HepG2 (cell line): ENCODE results near the gene TMEM184B. TPM values are rescaled to one million over a fixed set of nuclear protein-coding genes. Genes with fewer than 3 reads are reported as not detected.

ENCODE experiments used
- ADNP ChIP-seq: sonication (generic); formaldehyde crosslinking; IDR thresholded peaks from 2 replicates; pipeline ENCODE4 v1.4.0; 2020; ENCODE audit warnings: missing genetic modification reagents
- CAMTA2 ChIP-seq: sonication (generic); formaldehyde crosslinking; IDR thresholded peaks from 2 replicates; pipeline ENCODE4 v1.4.0; 2020; ENCODE audit warnings: mild to moderate bottlenecking, missing genetic modification reagents, borderline replicate concordance
- CCAR2 ChIP-seq: fragments of 200-400 bp; formaldehyde crosslinking; optimal IDR thresholded peaks from 2 replicates; pipeline ENCODE3; 2018; ENCODE audit warnings: low read depth, mild to moderate bottlenecking, low read length, moderate library complexity
- CEBPG ChIP-seq: IDR thresholded peaks from 2 replicates; pipeline ENCODE4 v1.6.1; 2016
- EP300 ChIP-seq, 3 experiments: sonication (generic) in 1 of 3; formaldehyde crosslinking in 1 of 3; IDR thresholded peaks; 2 replicates each; pipeline versions ENCODE4 v1.5.1 to v1.6.1; 2011 to 2020; ENCODE audit warnings: low read depth in 2 of 3, low read length in 2 of 3, borderline replicate concordance in 1 of 3, improper control_type of control experiment in 1 of 3, mild to moderate bottlenecking in 1 of 3, missing genetic modification reagents in 1 of 3, moderate library complexity in 1 of 3
- KAT7 ChIP-seq: IDR thresholded peaks from 2 replicates; pipeline ENCODE4 v1.6.1; 2018; ENCODE audit warnings: borderline replicate concordance, missing compliant biosample characterization
- KDM6A ChIP-seq: IDR thresholded peaks from 2 replicates; pipeline ENCODE4 v1.6.1; 2016; ENCODE audit warnings: low read depth
- LCORL ChIP-seq, 2 experiments: fragments of 450-650 bp in 1 of 2; sonication (generic) in 1 of 2; formaldehyde crosslinking in 1 of 2; IDR thresholded peaks; 2 replicates each; pipeline versions ENCODE4 v1.5.0 to v1.6.1; 2017 to 2020; ENCODE audit warnings: antibody characterized with exemption in 1 of 2, missing genetic modification reagents in 1 of 2
- MIER3 ChIP-seq: IDR thresholded peaks from 2 replicates; pipeline ENCODE4 v1.6.1; 2016; ENCODE audit warnings: missing compliant biosample characterization, borderline replicate concordance
- NR2F2 ChIP-seq: IDR thresholded peaks from 2 replicates; pipeline ENCODE4 v1.6.1; 2012; ENCODE audit warnings: low read depth, inconsistent platforms, borderline replicate concordance
- REL ChIP-seq: sonication (generic); formaldehyde crosslinking; conservative IDR thresholded peaks from 2 replicates; pipeline ENCODE4 v1.8.0; 2022; ENCODE audit warnings: mild to moderate bottlenecking, missing genetic modification reagents, moderate library complexity
- RFXAP ChIP-seq: sonication (generic); formaldehyde crosslinking; IDR thresholded peaks from 2 replicates; pipeline ENCODE4 v1.4.0; 2020; ENCODE audit warnings: missing genetic modification reagents, borderline replicate concordance
- RXRA ChIP-seq: sonication (generic); formaldehyde crosslinking; IDR thresholded peaks from 2 replicates; pipeline ENCODE4 v1.5.1; 2020; ENCODE audit warnings: missing genetic modification reagents
- STAG1 ChIP-seq: sonication (generic); formaldehyde crosslinking; IDR thresholded peaks from 2 replicates; pipeline ENCODE4 v1.4.0; 2020; ENCODE audit warnings: missing genetic modification reagents
- TARDBP ChIP-seq: sonication (generic); formaldehyde crosslinking; IDR thresholded peaks from 2 replicates; pipeline ENCODE4 v1.8.0; 2022; ENCODE audit warnings: mild to moderate bottlenecking, missing genetic modification reagents
- ZC3H4 ChIP-seq: sonication (generic); formaldehyde crosslinking; IDR thresholded peaks from 2 replicates; pipeline ENCODE4 v1.4.0; 2020; ENCODE audit warnings: missing genetic modification reagents, borderline replicate concordance
- ZFP36L1 ChIP-seq: sonication (generic); formaldehyde crosslinking; IDR thresholded peaks from 2 replicates; pipeline ENCODE4 v1.8.0; 2022; ENCODE audit warnings: mild to moderate bottlenecking, missing genetic modification reagents, moderate library complexity
- ZKSCAN1 ChIP-seq: fragments of 150-350 bp; IDR thresholded peaks from 2 replicates; pipeline ENCODE4 v1.6.1; 2014; ENCODE audit warnings: low read length
- ZMYM3 ChIP-seq: sonication (generic); formaldehyde crosslinking; IDR thresholded peaks from 2 replicates; pipeline ENCODE4 v1.5.1; 2020; ENCODE audit warnings: mild to moderate bottlenecking, missing genetic modification reagents
- ZNF10 ChIP-seq: sonication (generic); formaldehyde crosslinking; IDR thresholded peaks from 2 replicates; pipeline ENCODE4 v1.4.0; 2020; ENCODE audit warnings: mild to moderate bottlenecking, low read depth, missing genetic modification reagents, borderline replicate concordance
- ZNF3 ChIP-seq: IDR thresholded peaks from 2 replicates; pipeline ENCODE4 v1.7.0; 2017; ENCODE audit warnings: inconsistent platforms
- ZNF33A ChIP-seq: sonication (generic); formaldehyde crosslinking; IDR thresholded peaks from 2 replicates; pipeline ENCODE4 v1.5.1; 2020; ENCODE audit warnings: missing genetic modification reagents, mild to moderate bottlenecking, moderate library complexity, borderline replicate concordance
- ZNF460 ChIP-seq: sonication (generic); formaldehyde crosslinking; IDR thresholded peaks from 2 replicates; pipeline ENCODE4 v1.5.1; 2020; ENCODE audit warnings: missing genetic modification reagents, mild to moderate bottlenecking, borderline replicate concordance
- ZNF670 ChIP-seq: sonication (generic); formaldehyde crosslinking; IDR thresholded peaks from 2 replicates; pipeline ENCODE4 v1.8.0; 2022; ENCODE audit warnings: mild to moderate bottlenecking, missing genetic modification reagents, borderline replicate concordance
- polyA plus RNA-seq, 8 experiments: library from polyadenylated mRNA; depleted of rRNA in 3 of 8; stranded (reverse) in 7 of 8; unstranded in 1 of 8; fragments of >200 nt; fragmentation: Illumina TruSeq in 4 of 8; extraction: Trizol in 4 of 8; gene quantifications; 2 replicates each; pipeline versions ENCODE4 v1.2.1 to v1.2.3, GENCODE V29; 2011 to 2016; ENCODE audit warnings: low read depth in 4 of 8, missing spikeins in 1 of 8, mixed read lengths in 1 of 8; ENCODE audit not compliant: insufficient read depth in 1 of 8
- total RNA-seq, 5 experiments: library from RNA; depleted of rRNA; stranded (reverse); fragments of >200 nt; fragmentation: Illumina TruSeq; extraction: Trizol; gene quantifications; 2 replicates each; pipeline ENCODE4 v1.2.3, GENCODE V29; 2016; ENCODE audit warnings: low read depth in 1 of 5
- TF ChIP-seq, protein P1 (sequence below): sonication (generic); formaldehyde crosslinking; IDR thresholded peaks from 2 replicates; pipeline ENCODE4 v1.8.0; 2023; ENCODE audit warnings: mild to moderate bottlenecking, missing genetic modification reagents
- TF ChIP-seq, protein P2 (sequence below): sonication (generic); formaldehyde crosslinking; IDR thresholded peaks from 2 replicates; pipeline ENCODE4 v1.4.0; 2020; ENCODE audit warnings: missing genetic modification reagents

TMEM184B gene
- total and polyA plus RNA-seq, 2 of the 13 experiments (the other 11 are each of a cell fraction or from before 2014, with no cell fraction given), result 15.9 to 16.0 TPM

DNA sequence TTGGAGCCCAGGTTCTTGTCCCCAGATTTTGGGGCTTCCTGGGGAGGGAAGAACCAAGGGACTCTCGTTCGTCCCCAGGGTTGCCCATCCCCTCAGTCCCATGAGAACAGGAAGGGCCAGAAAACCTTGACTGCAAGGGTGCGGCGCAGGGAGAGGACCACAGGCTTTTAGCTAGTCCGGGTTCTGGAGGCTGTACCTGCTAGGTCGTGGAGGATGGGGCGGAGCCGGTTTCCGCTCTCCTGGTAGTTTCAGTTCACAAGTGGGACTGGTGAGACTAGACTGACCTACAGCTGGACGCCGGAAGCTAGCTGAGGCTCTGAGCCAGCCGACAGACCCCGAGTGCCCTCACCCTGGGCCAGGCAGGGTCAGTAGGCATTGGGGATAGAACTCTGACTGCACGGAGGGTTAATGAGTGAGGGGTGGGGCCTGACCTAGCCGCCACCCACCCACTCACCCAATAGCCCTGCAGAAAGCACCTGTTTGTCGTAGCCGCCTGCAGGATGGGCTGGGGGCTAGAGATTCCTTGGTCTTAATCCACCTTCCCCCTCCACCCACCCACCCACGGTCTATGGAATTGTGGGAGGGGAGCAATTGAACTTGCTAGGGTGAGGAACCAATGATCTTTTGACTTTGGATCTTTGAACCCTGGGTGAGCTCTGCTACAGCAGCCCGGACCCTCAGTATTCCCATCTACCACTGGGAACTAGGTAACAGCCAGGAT is 69.6 kb downstream of the TMEM184B start (continued):
- TF ChIP-seq ZNF670 (CRISPR knock-in tag), result no peak
- no peak for TF ChIP-seq KDM6A (CRISPR knock-in tag)
- no peak for TF ChIP-seq RFXAP (CRISPR knock-in tag)
- no peak for TF ChIP-seq LCORL (IDR thresholded peaks at IDR 0.05)
- TF ChIP-seq LCORL (CRISPR knock-in tag; IDR thresholded peaks at IDR 0.05), result no peak
- TF ChIP-seq, protein P1, sequence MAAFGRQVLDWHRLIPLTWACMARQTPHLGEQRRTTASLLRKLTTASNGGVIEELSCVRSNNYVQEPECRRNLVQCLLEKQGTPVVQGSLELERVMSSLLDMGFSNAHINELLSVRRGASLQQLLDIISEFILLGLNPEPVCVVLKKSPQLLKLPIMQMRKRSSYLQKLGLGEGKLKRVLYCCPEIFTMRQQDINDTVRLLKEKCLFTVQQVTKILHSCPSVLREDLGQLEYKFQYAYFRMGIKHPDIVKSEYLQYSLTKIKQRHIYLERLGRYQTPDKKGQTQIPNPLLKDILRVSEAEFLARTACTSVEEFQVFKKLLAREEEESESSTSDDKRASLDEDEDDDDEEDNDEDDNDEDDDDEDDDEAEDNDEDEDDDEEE (CRISPR knock-in tag), result no peak
- no peak for TF ChIP-seq EP300 (IDR thresholded peaks at IDR 0.05; ENCODE audit: low read depth in 2 of 2, low read length in 2 of 2)
- TF ChIP-seq EP300 (CRISPR knock-in tag; IDR thresholded peaks at IDR 0.05; ENCODE audit: borderline replicate concordance), result no peak
- no peak for TF ChIP-seq ZNF3 (CRISPR knock-in tag)
- no peak for TF ChIP-seq TARDBP
- TF ChIP-seq CEBPG, result no peak
- TF ChIP-seq ZNF460 (CRISPR knock-in tag), result no peak
- TF ChIP-seq, protein P2, sequence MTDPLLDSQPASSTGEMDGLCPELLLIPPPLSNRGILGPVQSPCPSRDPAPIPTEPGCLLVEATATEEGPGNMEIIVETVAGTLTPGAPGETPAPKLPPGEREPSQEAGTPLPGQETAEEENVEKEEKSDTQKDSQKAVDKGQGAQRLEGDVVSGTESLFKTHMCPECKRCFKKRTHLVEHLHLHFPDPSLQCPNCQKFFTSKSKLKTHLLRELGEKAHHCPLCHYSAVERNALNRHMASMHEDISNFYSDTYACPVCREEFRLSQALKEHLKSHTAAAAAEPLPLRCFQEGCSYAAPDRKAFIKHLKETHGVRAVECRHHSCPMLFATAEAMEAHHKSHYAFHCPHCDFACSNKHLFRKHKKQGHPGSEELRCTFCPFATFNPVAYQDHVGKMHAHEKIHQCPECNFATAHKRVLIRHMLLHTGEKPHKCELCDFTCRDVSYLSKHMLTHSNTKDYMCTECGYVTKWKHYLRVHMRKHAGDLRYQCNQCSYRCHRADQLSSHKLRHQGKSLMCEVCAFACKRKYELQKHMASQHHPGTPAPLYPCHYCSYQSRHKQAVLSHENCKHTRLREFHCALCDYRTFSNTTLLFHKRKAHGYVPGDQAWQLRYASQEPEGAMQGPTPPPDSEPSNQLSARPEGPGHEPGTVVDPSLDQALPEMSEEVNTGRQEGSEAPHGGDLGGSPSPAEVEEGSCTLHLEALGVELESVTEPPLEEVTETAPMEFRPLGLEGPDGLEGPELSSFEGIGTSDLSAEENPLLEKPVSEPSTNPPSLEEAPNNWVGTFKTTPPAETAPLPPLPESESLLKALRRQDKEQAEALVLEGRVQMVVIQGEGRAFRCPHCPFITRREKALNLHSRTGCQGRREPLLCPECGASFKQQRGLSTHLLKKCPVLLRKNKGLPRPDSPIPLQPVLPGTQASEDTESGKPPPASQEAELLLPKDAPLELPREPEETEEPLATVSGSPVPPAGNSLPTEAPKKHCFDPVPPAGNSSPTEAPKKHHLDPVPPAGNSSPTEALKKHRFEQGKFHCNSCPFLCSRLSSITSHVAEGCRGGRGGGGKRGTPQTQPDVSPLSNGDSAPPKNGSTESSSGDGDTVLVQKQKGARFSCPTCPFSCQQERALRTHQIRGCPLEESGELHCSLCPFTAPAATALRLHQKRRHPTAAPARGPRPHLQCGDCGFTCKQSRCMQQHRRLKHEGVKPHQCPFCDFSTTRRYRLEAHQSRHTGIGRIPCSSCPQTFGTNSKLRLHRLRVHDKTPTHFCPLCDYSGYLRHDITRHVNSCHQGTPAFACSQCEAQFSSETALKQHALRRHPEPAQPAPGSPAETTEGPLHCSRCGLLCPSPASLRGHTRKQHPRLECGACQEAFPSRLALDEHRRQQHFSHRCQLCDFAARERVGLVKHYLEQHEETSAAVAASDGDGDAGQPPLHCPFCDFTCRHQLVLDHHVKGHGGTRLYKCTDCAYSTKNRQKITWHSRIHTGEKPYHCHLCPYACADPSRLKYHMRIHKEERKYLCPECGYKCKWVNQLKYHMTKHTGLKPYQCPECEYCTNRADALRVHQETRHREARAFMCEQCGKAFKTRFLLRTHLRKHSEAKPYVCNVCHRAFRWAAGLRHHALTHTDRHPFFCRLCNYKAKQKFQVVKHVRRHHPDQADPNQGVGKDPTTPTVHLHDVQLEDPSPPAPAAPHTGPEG (CRISPR knock-in tag), result no peak
- TF ChIP-seq MIER3, result no peak
- TF ChIP-seq ADNP (CRISPR knock-in tag), result no peak
- no peak for TF ChIP-seq KAT7 (CRISPR knock-in tag)
- TF ChIP-seq CAMTA2 (CRISPR knock-in tag), result no peak
- TF ChIP-seq ZKSCAN1, result no peak
- no peak for TF ChIP-seq ZNF10
- no peak for TF ChIP-seq ZNF33A (CRISPR knock-in tag)
- no peak for TF ChIP-seq ZMYM3 (CRISPR knock-in tag)
- no peak for TF ChIP-seq ZC3H4
- no peak for TF ChIP-seq REL (CRISPR knock-in tag)
- no peak for TF ChIP-seq NR2F2
- TF ChIP-seq CCAR2, result no peak
- TF ChIP-seq RXRA, result no peak
- TF ChIP-seq STAG1 (CRISPR knock-in tag), result no peak
- TF ChIP-seq ZFP36L1 (CRISPR knock-in tag), result no peak
